Neuronal stem cell (in vitro differentiated cells): ENCODE data around the gene SLC1A6.

Experiments used
- DNase-seq: peaks from one replicate; pipeline ENCODE4 v3.0.0-alpha.2; 2013; ENCODE audit warnings: low spot score
- H2AFZ ChIP-seq: one replicate; pipeline ENCODE4 v1.6.1; 2013; ENCODE audit warnings: mild to moderate bottlenecking, low read length, inconsistent platforms
- H2AK5ac ChIP-seq: 2 replicates; pipeline ENCODE4 v1.6.1; 2013; ENCODE audit warnings: low read depth, mild to moderate bottlenecking, inconsistent platforms, low read length, moderate library complexity, mixed read lengths
- H2BK120ac ChIP-seq: 2 replicates; pipeline ENCODE4 v1.6.1; 2013; ENCODE audit warnings: low read depth, mild to moderate bottlenecking, inconsistent platforms, low read length, moderate library complexity, mixed read lengths
- H2BK12ac ChIP-seq: one replicate; pipeline ENCODE4 v1.6.1; 2013; ENCODE audit warnings: low read length, inconsistent platforms
- H2BK15ac ChIP-seq: 2 replicates; pipeline ENCODE4 v1.6.1; 2013; ENCODE audit warnings: mild to moderate bottlenecking, low read length, inconsistent platforms, mixed read lengths
- H2BK5ac ChIP-seq: one replicate; pipeline ENCODE4 v1.6.1; 2013; ENCODE audit warnings: inconsistent platforms, mild to moderate bottlenecking, low read length, moderate library complexity
- H3K14ac ChIP-seq: one replicate; pipeline ENCODE4 v1.6.1; 2013; ENCODE audit warnings: low read length, inconsistent platforms
- H3K18ac ChIP-seq: 2 replicates; pipeline ENCODE4 v1.6.1; 2013; ENCODE audit warnings: low read length, inconsistent platforms
- H3K23ac ChIP-seq: 2 replicates; pipeline ENCODE4 v1.6.1; 2013; ENCODE audit warnings: low read depth, mild to moderate bottlenecking, mixed read lengths, low read length, inconsistent platforms; ENCODE audit not compliant: poor library complexity
- H3K27ac ChIP-seq: replicated peaks from 3 replicates; pipeline ENCODE4 v1.5.1; 2013; ENCODE audit warnings: low read length, inconsistent platforms
- H3K27me3 ChIP-seq, 3 experiments: 2 replicates each; pipeline ENCODE4 v1.6.1; 2013; ENCODE audit warnings: low read length in 3 of 3, mild to moderate bottlenecking in 2 of 3, inconsistent platforms in 1 of 3, low read depth in 1 of 3, mixed read lengths in 1 of 3, moderate library complexity in 1 of 3; ENCODE audit not compliant: control insufficient read depth in 3 of 3, insufficient read depth in 3 of 3
- H3K36me3 ChIP-seq, 2 donors: replicated peaks in 1 of 2; 2 replicates each; pipeline ENCODE4 v1.6.1; 2013; ENCODE audit warnings: low read length in 2 of 2; ENCODE audit not compliant: control insufficient read depth in 2 of 2, insufficient read depth in 2 of 2
- H3K4ac ChIP-seq: 2 replicates; pipeline ENCODE4 v1.6.1; 2013; ENCODE audit warnings: inconsistent platforms, mild to moderate bottlenecking, low read length, moderate library complexity
- H3K4me1 ChIP-seq, 2 donors: 1 replicate in 1 of 2; 2 replicates in 1 of 2; pipeline ENCODE4 v1.6.1; 2013; ENCODE audit warnings: low read length in 2 of 2, low read depth in 1 of 2; ENCODE audit not compliant: control insufficient read depth in 2 of 2, insufficient read depth in 1 of 2
- H3K4me2 ChIP-seq: one replicate; pipeline ENCODE4 v1.6.1; 2013; ENCODE audit warnings: mild to moderate bottlenecking, low read length, inconsistent platforms; ENCODE audit not compliant: insufficient read depth, poor library complexity, severe bottlenecking
- H3K4me3 ChIP-seq, 2 donors: 2 replicates each; pipeline ENCODE4 v1.5.1; 2013; ENCODE audit warnings: low read length in 2 of 2, mild to moderate bottlenecking in 2 of 2, inconsistent platforms in 1 of 2, moderate library complexity in 1 of 2
- H3K79me1 ChIP-seq: one replicate; pipeline ENCODE4 v1.6.1; 2013; ENCODE audit warnings: low read depth, mild to moderate bottlenecking, inconsistent platforms, low read length, moderate library complexity
- H3K9ac ChIP-seq: one replicate; pipeline ENCODE4 v1.6.1; 2013; ENCODE audit warnings: mild to moderate bottlenecking, low read depth, low read length, inconsistent platforms; ENCODE audit not compliant: poor library complexity
- H3K9me3 ChIP-seq, 2 donors: replicated peaks in 1 of 2; 2 replicates each; pipeline versions ENCODE3 to v1.6.1; 2013; ENCODE audit warnings: low read length in 2 of 2, mild to moderate bottlenecking in 2 of 2, inconsistent platforms in 1 of 2, low read depth in 1 of 2, mixed read lengths in 1 of 2, moderate library complexity in 1 of 2; ENCODE audit not compliant: control insufficient read depth in 2 of 2, insufficient read depth in 1 of 2
- H4K8ac ChIP-seq: one replicate; pipeline ENCODE4 v1.6.1; 2013; ENCODE audit warnings: low read depth, mild to moderate bottlenecking, inconsistent platforms, low read length, moderate library complexity
- H4K91ac ChIP-seq: one replicate; pipeline ENCODE4 v1.6.1; 2013; ENCODE audit warnings: low read length, low read depth, mild to moderate bottlenecking, inconsistent platforms; ENCODE audit not compliant: poor library complexity
- WGBS, 2 donors: extraction: QIAGEN DNeasy Blood & Tissue Kit; methylation state at CpG; one replicate each; pipeline ENCODE4 v1.1.7; 2013; ENCODE audit warnings: missing lambda C conversion rate in 2 of 2, mixed read lengths in 1 of 2; ENCODE audit not compliant: insufficient read length in 2 of 2, insufficient replicate concordance in 1 of 2; ENCODE audit errors: extremely low coverage in 2 of 2; 5-methylcytosine and 5-hydroxymethylcytosine counted together

SLC1A6 gene

DNA sequence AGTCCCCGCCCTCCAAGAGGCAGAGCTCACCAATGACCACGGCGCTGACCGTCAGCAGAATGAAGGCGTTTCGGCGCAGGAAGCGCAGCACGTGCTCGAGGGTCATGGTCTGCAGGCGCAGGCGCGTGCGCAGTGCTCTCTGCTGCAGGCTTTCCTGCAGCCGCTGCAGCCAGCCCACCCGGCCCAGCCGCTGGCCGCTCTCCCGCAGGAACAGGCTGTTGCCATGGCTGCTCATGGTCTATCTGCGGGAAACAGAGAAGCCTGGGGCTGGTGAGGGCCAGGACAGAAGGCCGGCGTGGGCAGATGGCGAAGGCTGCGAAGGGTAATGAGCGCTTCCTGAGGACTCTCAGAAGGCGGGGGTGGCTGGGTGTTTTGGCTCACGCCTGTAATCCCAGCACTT, 7.0 kb downstream of the SLC1A6 start:
- Histone ChIP-seq H3K4me3 (no peak overlapping the region), H2BK15ac (no peak overlapping the region), H2BK5ac (no peak overlapping the region), H3K27me3 (peaks cover 0 to 12% (median 0%) of the 10 kb centered on the region in 3 experiments), H2AK5ac (no peak overlapping the region), H3K9ac (no peak overlapping the region), H3K4me2 (no peak overlapping the region), H3K14ac (peak overlapping the region; percentile 64), H2BK12ac (peak overlapping the region; percentile 58), H2AFZ (no peak overlapping the region), H3K23ac (no peak overlapping the region), H2BK120ac (no peak overlapping the region), H3K79me1 (no peaks in the 10 kb centered on the region), H3K18ac (peak overlapping the region; percentile 87), H3K36me3 (peaks cover 0 to 19% of the 10 kb centered on the region in 2 donors), H3K9me3 (no peaks in the 10 kb centered on the region), H4K8ac (no peak overlapping the region), H3K4me1 (peaks cover 0 to 5% of the 10 kb centered on the region in 2 donors), H4K91ac (no peak overlapping the region), H3K4ac (peak overlapping the region; percentile 41), H3K27ac (no peak overlapping the region)
- no peak for DNase-seq
- WGBS, 2 donors = no CpG with 5 or more reads among the region's 27 CpGs

GRCh38 chr19:14971474-14971873, 8.2 kb downstream of the SLC1A6 start:
- Histone ChIP-seq H2BK15ac (no peak overlapping the region), H3K4me2 (no peak overlapping the region), H3K18ac (no peak overlapping the region), H3K9ac (no peak overlapping the region), H3K4me1 (peaks cover 0 to 5% of the 10 kb centered on the region in 2 donors), H2AFZ (no peak overlapping the region), H3K27me3 (peaks cover 0 to under 1% (median 0%) of the 10 kb centered on the region in 3 experiments), H3K36me3 (peaks cover 0 to 21% of the 10 kb centered on the region in 2 donors), H2BK5ac (no peak overlapping the region), H2AK5ac (no peak overlapping the region), H2BK120ac (no peak overlapping the region), H2BK12ac (no peak overlapping the region), H3K4ac (no peak overlapping the region), H3K27ac (no peak overlapping the region), H4K8ac (no peak overlapping the region), H3K23ac (no peak overlapping the region), H3K4me3 (no peak overlapping the region), H4K91ac (no peak overlapping the region), H3K9me3 (no peaks in the 10 kb centered on the region), H3K14ac (no peak overlapping the region), H3K79me1 (no peaks in the 10 kb centered on the region)
- no CpG with 5 or more reads among the region's 7 CpGs for WGBS, 2 donors
- DNase-seq = no peak

GRCh38 chr19:14968247-14968646, 11.4 kb downstream of the SLC1A6 start:
- no peak overlapping the region for H3K4ac ChIP-seq
- H3K4me3 ChIP-seq = peak overlapping the region in 1 of 2 donors; percentile 59
- H3K9me3 ChIP-seq = no peaks in the 10 kb centered on the region
- H2BK12ac ChIP-seq = no peak overlapping the region
- H2AK5ac ChIP-seq = no peak overlapping the region
- H3K4me2 ChIP-seq = no peak overlapping the region
- H3K27me3 ChIP-seq = no peaks in the 10 kb centered on the region
- no peak for DNase-seq
- H2AFZ ChIP-seq = no peak overlapping the region
- no peak overlapping the region for H2BK120ac ChIP-seq
- no peak overlapping the region for H4K8ac ChIP-seq
- no peak overlapping the region for H2BK15ac ChIP-seq
- WGBS, 2 donors = 100% methylated on average over 1 of the region's 14 CpGs; no CpG with 5 or more reads in 1 of the 2 donors
- no peak overlapping the region for H4K91ac ChIP-seq
- no peak overlapping the region for H3K18ac ChIP-seq
- H3K79me1 ChIP-seq = no peaks in the 10 kb centered on the region
- H3K14ac ChIP-seq = no peak overlapping the region
- H3K27ac ChIP-seq = no peak overlapping the region
- no peak overlapping the region for H3K9ac ChIP-seq
- H2BK5ac ChIP-seq = no peak overlapping the region
- H3K36me3 ChIP-seq = peaks cover 0 to 21% of the 10 kb centered on the region in 2 donors
- peak overlapping the region; percentile 2 for H3K23ac ChIP-seq
- no peaks in the 10 kb centered on the region for H3K4me1 ChIP-seq

GRCh38 chr19:14961956-14962685, 17.5 kb downstream of the SLC1A6 start:
- no peak overlapping the region for H2BK12ac ChIP-seq
- H3K9me3 ChIP-seq = peaks cover 6 to 18% of the 10 kb centered on the region in 2 donors
- no peak overlapping the region for H3K14ac ChIP-seq
- WGBS, 2 donors = no CpG with 5 or more reads among the region's 24 CpGs
- no peak for DNase-seq
- H3K27ac ChIP-seq = no peak overlapping the region
- H2AK5ac ChIP-seq = no peak overlapping the region
- no peak overlapping the region for H4K91ac ChIP-seq
- H3K27me3 ChIP-seq = peaks cover 0 to 2% (median 0%) of the 10 kb centered on the region in 3 experiments
- no peak overlapping the region for H3K23ac ChIP-seq
- H2BK120ac ChIP-seq = no peak overlapping the region
- H4K8ac ChIP-seq = no peak overlapping the region
- H2BK5ac ChIP-seq = no peak overlapping the region
- no peak overlapping the region for H3K4me2 ChIP-seq
- H2AFZ ChIP-seq = no peak overlapping the region
- H3K9ac ChIP-seq = no peak overlapping the region
- H3K4ac ChIP-seq = no peak overlapping the region
- peak overlapping the region in 1 of 2 donors; percentile 17 for H3K4me3 ChIP-seq
- H3K4me1 ChIP-seq = no peaks in the 10 kb centered on the region
- no peaks in the 10 kb centered on the region for H3K79me1 ChIP-seq
- peaks cover 0 to 18% of the 10 kb centered on the region in 2 donors for H3K36me3 ChIP-seq
- no peak overlapping the region for H2BK15ac ChIP-seq
- H3K18ac ChIP-seq = no peak overlapping the region
